ENCODE measurements around the gene CD7.

Gene CD7

GRCh38 chr17:82346342-82347300 is 29.2 kb upstream of the CD7 start:
- no peak for DNase-seq

GRCh38 chr17:82345151-82345976 is 28.0 kb upstream of the CD7 start:
- DNase-seq: no peak

- no peak for DNase-seq
These were observed 26.9 kb upstream of the CD7 start for GRCh38 chr17:82344175-82344907.

- DNase-seq: no peak
These were observed 26.2 kb upstream of the CD7 start for GRCh38 chr17:82343560-82343959.

- no peak for DNase-seq
These were observed 25.1 kb upstream of the CD7 start for GRCh38 chr17:82342361-82343079.

GRCh38 chr17:82339634-82340580 is 22.5 kb upstream of the CD7 start:
- no peak for DNase-seq

- no peak for DNase-seq
These were observed 21.6 kb upstream of the CD7 start for GRCh38 chr17:82338858-82339633.

GRCh38 chr17:82334622-82335394 is 17.4 kb upstream of the CD7 start:
- peak; percentile 34 for DNase-seq

- DNase-seq: no peak
These were observed 16.8 kb upstream of the CD7 start for GRCh38 chr17:82334204-82334621.

GRCh38 chr17:82333279-82334171 is 16.1 kb upstream of the CD7 start, which contains the start of gene SECTM1:
Gene SECTM1 (minus strand): TSS chr17:82333766. CDS start chr17:82327240, 6,526 bp downstream.
- DNase-seq: peak; percentile 14

- peak; percentile 36 for DNase-seq
These were observed 15.4 kb upstream of the CD7 start for GRCh38 chr17:82332669-82333278.

- no peak for DNase-seq
These were observed 14.0 kb upstream of the CD7 start for GRCh38 chr17:82331345-82331939.

GRCh38 chr17:82330322-82331239 is 13.2 kb upstream of the CD7 start:
- DNase-seq: no peak

- DNase-seq: no peak
These were observed 12.4 kb upstream of the CD7 start for GRCh38 chr17:82329683-82330321.

- DNase-seq: no peak
These were observed 11.6 kb upstream of the CD7 start for GRCh38 chr17:82328994-82329507.

Measured in CD4-positive, alpha-beta T cell treated with Interleukin-17A for 1 hour (primary cell).